HCT116 (cell line): ENCODE results near the gene PPP1R13L. TPM values are rescaled to one million over a fixed set of nuclear protein-coding genes. Genes with fewer than 3 reads are reported as not detected.
A peak's percentile ranks its signal among the peaks of the same experiment; 100 is the strongest.

Source experiments
- ATAC-seq: fragments of 200-7000 bp; cut with Tn5 transposase; 2 replicates; pipeline ENCODE4 v1.9.1; 2020; ENCODE audit warnings: mild to moderate bottlenecking, moderate library complexity
- BruUV-seq: library from RNA; stranded (reverse); fragments of 400-500 nt; replicated peaks from 2 replicates; lab custom pipeline; 2021; lab: Mats Ljungman, UMichigan
- CTCF ChIA-PET: fragments of 300-600 bp; sonication (Branson Sonifier 250); formaldehyde crosslinking; loops from one replicate; lab custom pipeline; 2021; ENCODE audit warnings: antibody characterized with exemption; lab: Charles Lee
- POLR2A ChIA-PET: fragments of 300-600, 350-600 bp; sonication (Branson Sonifier 250); formaldehyde crosslinking; loops from one replicate; lab custom pipeline; 2021; ENCODE audit warnings: antibody characterized with exemption; lab: Charles Lee
- RAD21 ChIA-PET, 2 experiments: fragments of 300-600 bp; sonication (Branson Sonifier 250); formaldehyde crosslinking; loops; one replicate each; lab custom pipeline; 2023; ENCODE audit warnings: low total read pairs in 2 of 2; ENCODE audit not compliant: uncharacterized antibody in 2 of 2, unreplicated experiment in 2 of 2, low non-redundant PET in 1 of 2; lab: Charles Lee
- DNase-seq: peaks from one replicate; pipeline ENCODE4 v3.0.0-alpha.2; 2010; ENCODE audit warnings: low read depth, low spot score
- H2AFZ ChIP-seq: fragments of 200-600 bp; shearing (Covaris generic), sonication (generic); 2 replicates; pipeline ENCODE4 v1.6.1; 2017; ENCODE audit warnings: low read depth, mixed run types, mixed read lengths, antibody characterized with exemption, low read length; ENCODE audit not compliant: poor library complexity, severe bottlenecking
- H3K27ac ChIP-seq: 2 replicates; pipeline ENCODE4 v1.5.1; 2012; ENCODE audit warnings: low read depth, low read length
- H3K27me3 ChIP-seq: fragments of 200-600 bp; sonication (generic); 2 replicates; pipeline ENCODE4 v1.6.1; 2016; ENCODE audit warnings: mixed run types, low read length, mixed read lengths; ENCODE audit not compliant: insufficient read depth
- H3K36me3 ChIP-seq, 2 experiments: fragments of 200-500 bp in 1 of 2; fragments of 200-600 bp in 1 of 2; sonication (Bioruptor generic) in 1 of 2; sonication (generic) in 1 of 2; 2 replicates each; pipeline versions ENCODE4 v1.5.1 to v1.6.1; 2014 to 2016; ENCODE audit warnings: low read length in 2 of 2, inconsistent platforms in 1 of 2, mixed read lengths in 1 of 2, mixed run types in 1 of 2; ENCODE audit not compliant: insufficient read depth in 2 of 2, control insufficient read depth in 1 of 2
- H3K4me1 ChIP-seq, 2 experiments: fragments of 200-600 bp in 1 of 2; sonication (generic) in 1 of 2; 2 replicates each; pipeline versions ENCODE4 v1.5.1 to v1.6.1; 2012 to 2017; ENCODE audit warnings: low read length in 2 of 2, inconsistent platforms in 1 of 2, mild to moderate bottlenecking in 1 of 2, mixed read lengths in 1 of 2, mixed run types in 1 of 2, moderate library complexity in 1 of 2; ENCODE audit not compliant: insufficient read depth in 2 of 2, control insufficient read depth in 1 of 2
- H3K4me2 ChIP-seq: fragments of 200-600 bp; sonication (generic); 2 replicates; pipeline ENCODE4 v1.6.1; 2017; ENCODE audit warnings: mixed run types, low read length, mixed read lengths
- H3K4me3 ChIP-seq, 2 experiments: fragments of 200-600 bp in 1 of 2; sonication (generic) in 1 of 2; replicated peaks in 1 of 2; 2 replicates each; pipeline ENCODE4 v1.5.1; 2011 to 2016; ENCODE audit warnings: low read length in 2 of 2, control low read depth in 1 of 2, low read depth in 1 of 2, mild to moderate bottlenecking in 1 of 2, mixed read lengths in 1 of 2, mixed run types in 1 of 2
- H3K79me2 ChIP-seq: fragments of 200-600 bp; sonication (generic); 2 replicates; pipeline ENCODE4 v1.6.1; 2017; ENCODE audit warnings: mild to moderate bottlenecking, mixed run types, low read length, moderate library complexity, mixed read lengths; ENCODE audit not compliant: insufficient read depth
- H3K9ac ChIP-seq: fragments of 200-600 bp; sonication (generic); 2 replicates; pipeline ENCODE4 v1.6.1; 2016; ENCODE audit warnings: low read length, mixed read lengths
- H3K9me2 ChIP-seq: fragments of 200-600 bp; sonication (generic), shearing (Covaris generic); 2 replicates; pipeline ENCODE4 v1.6.1; 2017; ENCODE audit warnings: mixed run types, mild to moderate bottlenecking, moderate library complexity; ENCODE audit not compliant: insufficient read depth
- H3K9me3 ChIP-seq, 2 experiments: fragments of 200-500 bp in 1 of 2; fragments of 200-600 bp in 1 of 2; sonication (Bioruptor generic) in 1 of 2; sonication (generic) in 1 of 2; 2 replicates each; pipeline ENCODE4 v1.6.1; 2014 to 2017; ENCODE audit warnings: low read length in 2 of 2, mixed read lengths in 2 of 2, inconsistent platforms in 1 of 2, low read depth in 1 of 2, mild to moderate bottlenecking in 1 of 2, mixed run types in 1 of 2, moderate library complexity in 1 of 2; ENCODE audit not compliant: control insufficient read depth in 1 of 2, insufficient read depth in 1 of 2
- H4K20me1 ChIP-seq: fragments of 200-600 bp; sonication (generic), shearing (Covaris generic); 2 replicates; pipeline ENCODE4 v1.6.1; 2017; ENCODE audit warnings: mixed run types, mild to moderate bottlenecking, moderate library complexity; ENCODE audit not compliant: insufficient read depth
- ELF1 ChIP-seq: IDR thresholded peaks from 2 replicates; pipeline ENCODE4 v1.6.1; 2012; ENCODE audit warnings: low read depth, borderline replicate concordance
- POLR2AphosphoS5 ChIP-seq: IDR thresholded peaks from 2 replicates; pipeline ENCODE4 v1.6.1; 2011; ENCODE audit warnings: mild to moderate bottlenecking, low read depth, low read length, moderate library complexity
- SIN3A ChIP-seq: IDR thresholded peaks from 2 replicates; pipeline ENCODE4 v1.6.1; 2012; ENCODE audit warnings: low read depth
- SP1 ChIP-seq: IDR thresholded peaks from 2 replicates; pipeline ENCODE4 v1.6.1; 2012; ENCODE audit warnings: low read depth
- TCF7L2 ChIP-seq: IDR thresholded peaks from 2 replicates; pipeline ENCODE4 v1.7.0; 2011; ENCODE audit warnings: borderline replicate concordance, inconsistent platforms; ENCODE audit not compliant: insufficient read depth, insufficient read length; ENCODE audit errors: extremely low read depth
- YY1 ChIP-seq: IDR thresholded peaks from 2 replicates; pipeline ENCODE4 v1.6.1; 2011; ENCODE audit warnings: low read length, low read depth, moderate library complexity, mild to moderate bottlenecking; ENCODE audit not compliant: insufficient replicate concordance; ENCODE audit errors: extremely low read depth
- ZFX ChIP-seq: fragments of 450-650 bp; IDR thresholded peaks from 2 replicates; pipeline ENCODE4 v1.6.1; 2017
- ZNF274 ChIP-seq: fragments of 200-500 bp; sonication (Bioruptor generic); IDR thresholded peaks from 2 replicates; pipeline ENCODE4 v1.6.1; 2014; ENCODE audit warnings: mild to moderate bottlenecking, low read depth, low read length, inconsistent platforms
- intact Hi-C: fragments of 100-400 bp; cut with micrococcal nuclease; formaldehyde crosslinking; loops from 2 replicates; pipeline ENCODE4 v1.10.0; 2022
- total RNA-seq: library from RNA; stranded (reverse); gene quantifications from one replicate; pipeline ENCODE4 v1.2.1, GENCODE V29; 2021; ENCODE audit not compliant: unreplicated experiment
- TF ChIP-seq, protein P1 (sequence below): IDR thresholded peaks from 2 replicates; pipeline ENCODE4 v1.6.1; 2012; ENCODE audit warnings: low read depth
- TF ChIP-seq, protein P2 (sequence below): IDR thresholded peaks from 2 replicates; pipeline ENCODE4 v1.6.1; 2012
- TF ChIP-seq, protein P3 (sequence below), 3 experiments: fragments of 200-600 bp in 1 of 3; sonication (generic) in 1 of 3; IDR thresholded peaks in 2 of 3; conservative IDR thresholded peaks in 1 of 3; 2 replicates each; pipeline ENCODE4 v1.5.1; 2012 to 2017; ENCODE audit warnings: low read depth in 2 of 3, low read length in 2 of 3, antibody characterized with exemption in 1 of 3, borderline replicate concordance in 1 of 3, control low read depth in 1 of 3, mild to moderate bottlenecking in 1 of 3, mixed read lengths in 1 of 3, mixed run types in 1 of 3, moderate library complexity in 1 of 3; ENCODE audit not compliant: insufficient read depth in 1 of 3

The PPP1R13L gene
- total RNA-seq, 1 experiment from 2014 or later = 89.1 TPM

DNA sequence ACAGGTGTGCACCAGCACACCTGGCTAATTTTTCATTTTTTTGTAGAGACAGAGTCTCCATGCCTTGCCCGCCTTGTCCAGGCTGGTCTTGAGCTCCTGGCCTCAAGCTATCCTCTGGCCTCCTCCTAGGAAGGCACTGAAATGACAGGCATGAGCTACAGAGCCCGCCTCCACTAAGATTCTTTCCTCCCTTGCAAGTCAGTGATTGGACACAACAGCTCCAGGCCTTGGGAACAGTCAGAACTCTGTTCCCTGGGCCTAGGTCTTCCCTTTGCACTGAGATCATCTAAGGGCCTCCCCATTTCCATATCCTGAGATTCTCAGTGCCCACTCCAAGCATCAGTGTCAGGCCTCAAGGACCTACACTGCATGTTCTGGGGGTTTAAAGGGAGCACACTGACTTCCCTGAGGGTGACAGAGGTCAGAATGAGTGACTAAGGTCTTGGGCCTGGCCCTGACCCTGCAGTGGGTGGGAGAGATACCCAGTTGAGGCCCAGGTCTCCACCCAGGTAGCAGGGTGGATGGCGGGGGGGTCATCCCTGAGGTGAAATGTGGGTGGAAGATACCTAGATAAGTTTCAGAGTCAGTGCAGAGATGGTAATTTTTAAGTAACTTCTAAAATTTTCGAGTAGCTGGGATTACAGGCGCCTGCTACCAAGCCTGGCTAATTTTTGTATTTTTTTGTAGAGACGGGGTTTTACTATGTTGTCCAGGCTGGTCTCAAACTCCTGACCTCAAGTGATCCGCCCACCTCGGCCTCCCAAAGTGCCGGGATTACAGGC, 36.2 kb upstream of the PPP1R13L start (continued):
- TF ChIP-seq, protein P1, sequence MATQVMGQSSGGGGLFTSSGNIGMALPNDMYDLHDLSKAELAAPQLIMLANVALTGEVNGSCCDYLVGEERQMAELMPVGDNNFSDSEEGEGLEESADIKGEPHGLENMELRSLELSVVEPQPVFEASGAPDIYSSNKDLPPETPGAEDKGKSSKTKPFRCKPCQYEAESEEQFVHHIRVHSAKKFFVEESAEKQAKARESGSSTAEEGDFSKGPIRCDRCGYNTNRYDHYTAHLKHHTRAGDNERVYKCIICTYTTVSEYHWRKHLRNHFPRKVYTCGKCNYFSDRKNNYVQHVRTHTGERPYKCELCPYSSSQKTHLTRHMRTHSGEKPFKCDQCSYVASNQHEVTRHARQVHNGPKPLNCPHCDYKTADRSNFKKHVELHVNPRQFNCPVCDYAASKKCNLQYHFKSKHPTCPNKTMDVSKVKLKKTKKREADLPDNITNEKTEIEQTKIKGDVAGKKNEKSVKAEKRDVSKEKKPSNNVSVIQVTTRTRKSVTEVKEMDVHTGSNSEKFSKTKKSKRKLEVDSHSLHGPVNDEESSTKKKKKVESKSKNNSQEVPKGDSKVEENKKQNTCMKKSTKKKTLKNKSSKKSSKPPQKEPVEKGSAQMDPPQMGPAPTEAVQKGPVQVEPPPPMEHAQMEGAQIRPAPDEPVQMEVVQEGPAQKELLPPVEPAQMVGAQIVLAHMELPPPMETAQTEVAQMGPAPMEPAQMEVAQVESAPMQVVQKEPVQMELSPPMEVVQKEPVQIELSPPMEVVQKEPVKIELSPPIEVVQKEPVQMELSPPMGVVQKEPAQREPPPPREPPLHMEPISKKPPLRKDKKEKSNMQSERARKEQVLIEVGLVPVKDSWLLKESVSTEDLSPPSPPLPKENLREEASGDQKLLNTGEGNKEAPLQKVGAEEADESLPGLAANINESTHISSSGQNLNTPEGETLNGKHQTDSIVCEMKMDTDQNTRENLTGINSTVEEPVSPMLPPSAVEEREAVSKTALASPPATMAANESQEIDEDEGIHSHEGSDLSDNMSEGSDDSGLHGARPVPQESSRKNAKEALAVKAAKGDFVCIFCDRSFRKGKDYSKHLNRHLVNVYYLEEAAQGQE = no peak
- no peak for TF ChIP-seq SP1

DNA sequence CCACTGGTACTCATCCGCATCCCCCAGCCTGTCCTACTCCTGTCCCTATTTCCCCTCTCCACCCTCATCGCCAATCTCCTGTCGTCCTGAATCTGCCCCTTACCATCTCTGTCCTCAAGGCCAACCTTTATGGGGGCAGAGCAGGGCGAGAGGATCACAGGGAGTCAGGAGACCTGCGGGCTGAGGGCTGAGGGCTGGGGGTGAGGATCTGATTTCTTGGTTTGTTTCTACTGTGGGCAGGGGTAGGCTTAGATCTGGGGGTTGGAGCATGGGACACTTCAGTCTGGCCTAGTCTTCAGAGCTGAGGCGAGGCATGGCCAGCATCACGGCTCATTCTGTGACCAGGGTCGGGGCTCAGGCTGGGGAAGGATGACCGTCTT, 35.4 kb upstream of the PPP1R13L start:
- H2AFZ ChIP-seq = no peak overlapping the region
- H3K9me3 ChIP-seq = no peaks in the 10 kb centered on the region
- H4K20me1 ChIP-seq = no peaks in the 10 kb centered on the region
- intact Hi-C loops = no loop called here
- no peaks in the 10 kb centered on the region for H3K36me3 ChIP-seq
- no peaks in the 10 kb centered on the region for H3K9me2 ChIP-seq
- H3K4me1 ChIP-seq = peaks cover 25 to 49% of the 10 kb centered on the region in 2 experiments
- no TSS peak for BruUV-seq
- RAD21 ChIA-PET = interaction anchor here (1.0 to 2.5 kb wide), 6 partner anchors 27 to 201 kb away, joined by 5 to 40 read pairs (median 6); partner anchors contain the start of gene FOSB (in 1 of the 2)
- H3K27ac ChIP-seq = peak overlapping the region; percentile 81
- ATAC-seq (peak; percentile 1; the same call in 1 of the 2 replicates), DNase-seq (no peak)
- H3K4me3 ChIP-seq = peak overlapping the region; percentile 34 to 63
- peak overlapping the region; percentile 72 for H3K9ac ChIP-seq
- TF ChIP-seq, protein P2, sequence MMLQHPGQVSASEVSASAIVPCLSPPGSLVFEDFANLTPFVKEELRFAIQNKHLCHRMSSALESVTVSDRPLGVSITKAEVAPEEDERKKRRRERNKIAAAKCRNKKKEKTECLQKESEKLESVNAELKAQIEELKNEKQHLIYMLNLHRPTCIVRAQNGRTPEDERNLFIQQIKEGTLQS = no peak
- TF ChIP-seq, protein P1 = no peak
- no peak for TF ChIP-seq YY1
- no peak for TF ChIP-seq POLR2AphosphoS5
- TF ChIP-seq SIN3A = no peak
- TF ChIP-seq ELF1 = no peak
- no peak for TF ChIP-seq TCF7L2
- TF ChIP-seq ZNF274 = no peak
- TF ChIP-seq, protein P3, sequence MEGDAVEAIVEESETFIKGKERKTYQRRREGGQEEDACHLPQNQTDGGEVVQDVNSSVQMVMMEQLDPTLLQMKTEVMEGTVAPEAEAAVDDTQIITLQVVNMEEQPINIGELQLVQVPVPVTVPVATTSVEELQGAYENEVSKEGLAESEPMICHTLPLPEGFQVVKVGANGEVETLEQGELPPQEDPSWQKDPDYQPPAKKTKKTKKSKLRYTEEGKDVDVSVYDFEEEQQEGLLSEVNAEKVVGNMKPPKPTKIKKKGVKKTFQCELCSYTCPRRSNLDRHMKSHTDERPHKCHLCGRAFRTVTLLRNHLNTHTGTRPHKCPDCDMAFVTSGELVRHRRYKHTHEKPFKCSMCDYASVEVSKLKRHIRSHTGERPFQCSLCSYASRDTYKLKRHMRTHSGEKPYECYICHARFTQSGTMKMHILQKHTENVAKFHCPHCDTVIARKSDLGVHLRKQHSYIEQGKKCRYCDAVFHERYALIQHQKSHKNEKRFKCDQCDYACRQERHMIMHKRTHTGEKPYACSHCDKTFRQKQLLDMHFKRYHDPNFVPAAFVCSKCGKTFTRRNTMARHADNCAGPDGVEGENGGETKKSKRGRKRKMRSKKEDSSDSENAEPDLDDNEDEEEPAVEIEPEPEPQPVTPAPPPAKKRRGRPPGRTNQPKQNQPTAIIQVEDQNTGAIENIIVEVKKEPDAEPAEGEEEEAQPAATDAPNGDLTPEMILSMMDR (IDR thresholded peaks at IDR 0.05 in 2 of 3, conservative IDR thresholded peaks at IDR 0.05 in 1 of 3; ENCODE audit: borderline replicate concordance in 1 of 3, insufficient read depth in 1 of 3, low read depth in 2 of 3, low read length in 2 of 3) = no peak
- TF ChIP-seq SP1 = no peak
- no peak for TF ChIP-seq ZFX
- CTCF ChIA-PET = interaction anchor here (0.5 to 6.9 kb wide), 22 partner anchors 9 to 1688 kb away, joined by 3 to 189 read pairs (median 6); partner anchors contain the start of genes ERCC1, FOSB and SIX5
- peak overlapping the region; percentile 86 for H3K4me2 ChIP-seq
- POLR2A ChIA-PET = interaction anchor here (0.9 to 3.1 kb wide), 14 partner anchors 8 to 202 kb away, joined by 3 to 27 read pairs (median 4); partner anchors contain the start of genes ERCC1, FOSB and PPP1R13L
- no peaks in the 10 kb centered on the region for H3K79me2 ChIP-seq
- no peaks in the 10 kb centered on the region for H3K27me3 ChIP-seq
